Retina (tissue), 1 donor: ENCODE data around the gene NPTN.
"Not testable (repeated sequence)": the region's sequence is repeated elsewhere in the genome, so short reads cannot be mapped to it uniquely, and the experiment has no call there.

Source experiments
- DNase-seq: peaks from one replicate; pipeline ENCODE4 v3.0.0-alpha.2; 2016

NPTN gene

DNA sequence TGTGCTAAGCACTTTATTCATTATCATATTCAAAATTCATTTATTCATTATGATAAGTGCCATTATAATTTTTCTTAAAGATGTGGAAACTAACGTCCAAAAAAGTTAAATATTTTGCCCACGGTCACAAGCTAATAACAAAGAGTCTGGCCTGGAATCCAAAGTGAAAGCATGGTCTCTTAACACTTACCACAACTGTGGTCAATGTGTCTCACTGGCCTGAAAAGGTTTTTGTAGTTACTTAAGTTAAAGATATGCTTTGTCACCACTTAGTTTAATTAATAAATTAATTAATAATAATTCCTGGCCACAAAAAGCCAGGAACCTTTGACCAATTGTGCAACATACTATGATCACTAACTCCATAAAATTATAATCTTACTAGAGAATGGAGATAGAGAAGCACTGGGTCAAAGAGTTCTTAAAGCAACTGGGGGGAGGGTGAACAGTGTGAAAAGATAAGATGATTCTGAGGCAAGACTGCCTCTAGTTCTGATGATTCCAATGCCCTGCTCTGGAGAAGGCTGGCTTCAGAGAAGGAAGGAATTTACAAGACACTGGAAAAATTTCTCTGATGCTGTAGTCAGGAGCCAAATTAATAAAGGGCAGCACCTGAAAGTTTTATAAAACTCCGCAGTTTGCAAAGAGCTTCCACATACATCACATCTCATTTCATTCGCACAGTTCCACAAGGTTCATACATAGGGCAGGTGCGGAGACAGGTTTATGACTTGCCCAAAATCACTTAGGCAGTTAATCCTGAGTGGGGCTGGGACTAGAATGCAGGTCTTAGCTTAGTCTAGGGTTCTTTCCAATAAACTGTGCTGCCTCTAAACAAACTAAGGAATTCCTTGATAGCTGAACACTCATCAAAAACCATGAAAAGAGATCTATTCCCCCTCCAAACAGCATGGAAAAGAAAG is 32.5 kb downstream of the NPTN start:
- no peak for DNase-seq

DNA sequence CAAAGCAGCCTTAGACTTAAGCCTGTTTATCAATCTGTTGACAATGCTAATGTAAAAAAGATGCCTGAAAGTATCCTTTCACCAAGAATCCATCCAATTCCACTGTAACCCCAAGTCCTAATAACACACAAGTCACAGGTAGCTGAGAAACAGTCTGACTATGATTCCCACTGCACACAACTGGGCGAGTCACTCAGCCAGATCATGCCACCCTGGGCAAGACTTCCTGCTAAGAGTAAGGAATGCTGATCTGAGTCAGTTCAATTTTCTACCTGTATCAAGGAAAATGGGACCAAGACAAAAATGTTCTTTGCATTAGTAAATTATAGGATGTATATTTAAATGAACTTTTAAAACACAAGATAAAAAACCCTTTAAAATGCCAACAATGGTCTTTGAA is 33.3 kb downstream of the NPTN start:
- DNase-seq, result no peak

DNA sequence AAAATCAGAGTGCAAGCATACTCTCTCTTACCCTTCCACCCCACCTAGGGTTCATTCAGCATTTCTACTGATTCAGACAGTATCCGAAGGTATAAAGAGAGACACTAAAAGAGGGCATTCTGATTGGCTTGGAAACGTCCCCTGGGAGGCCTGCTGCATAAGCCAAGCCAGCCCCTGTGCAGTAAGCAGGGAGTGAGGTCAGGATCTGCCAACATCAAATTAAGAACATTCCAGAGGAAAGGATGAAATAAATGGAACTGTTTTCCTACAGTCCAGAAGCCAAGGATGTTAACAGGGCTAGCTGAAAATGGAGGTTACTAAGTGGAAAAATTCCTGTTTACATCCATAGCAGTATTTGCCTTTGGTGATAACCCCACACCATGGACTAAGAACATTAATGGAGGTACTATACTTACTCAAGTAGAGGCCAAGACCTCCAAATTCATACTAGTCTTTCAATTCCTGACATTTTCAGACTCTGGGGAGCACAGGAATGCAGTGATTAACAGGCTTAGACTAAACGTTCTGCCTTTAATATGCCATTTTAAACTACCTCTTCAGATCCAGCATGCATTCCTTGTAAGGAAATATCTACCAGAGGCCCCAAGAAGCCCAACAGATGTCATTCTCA is 34.5 kb downstream of the NPTN start:
- no peak for DNase-seq

DNA sequence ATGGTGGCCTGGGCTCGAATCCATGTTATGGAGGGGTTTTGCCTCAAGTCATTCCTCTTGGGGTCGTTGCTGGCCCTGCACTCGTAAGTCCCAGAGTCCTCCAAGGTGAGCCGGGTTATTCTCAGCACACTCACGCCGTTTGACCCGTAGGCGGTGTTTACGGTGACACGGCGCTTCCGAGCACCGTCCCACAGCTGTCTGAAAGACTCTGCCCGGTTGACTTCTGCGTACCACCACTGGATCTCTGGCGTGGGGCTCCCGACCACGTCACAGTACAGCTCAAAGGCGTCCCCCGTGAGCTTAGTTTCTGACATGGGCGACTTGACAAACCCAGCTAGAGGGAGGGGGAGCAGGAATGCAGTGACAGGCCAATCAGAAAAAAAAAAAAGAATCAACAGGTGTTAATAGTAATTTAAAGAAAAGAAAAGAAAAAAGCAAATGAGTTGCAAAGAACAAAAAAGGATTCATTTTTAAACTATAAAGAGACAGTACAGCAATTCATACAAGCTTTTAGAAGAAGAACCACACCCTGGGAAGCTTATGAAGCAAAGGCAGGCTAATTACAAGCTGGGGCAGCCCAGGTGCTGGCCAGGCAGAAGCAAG is 36.1 kb downstream of the NPTN start:
- no peak for DNase-seq

DNA sequence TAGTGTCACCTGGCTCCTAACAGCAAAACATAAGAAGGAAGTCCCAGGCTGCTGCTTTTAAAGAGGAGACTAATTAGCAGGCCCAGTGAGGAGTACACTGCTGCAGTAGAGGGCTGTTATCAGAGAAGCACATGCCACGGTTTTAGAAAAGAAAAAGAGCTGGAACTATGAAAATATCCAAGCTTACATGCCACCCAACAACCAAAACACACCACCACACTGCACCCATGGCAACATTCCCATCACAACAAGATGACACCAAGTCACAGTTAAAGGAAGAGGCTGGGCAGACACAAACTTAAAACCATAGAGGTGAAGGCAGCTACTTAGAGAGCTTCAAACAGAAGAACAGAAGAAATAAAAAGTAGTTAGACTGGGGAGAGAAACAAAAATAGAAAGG is 37.0 kb downstream of the NPTN start:
- DNase-seq, result no peak

DNA sequence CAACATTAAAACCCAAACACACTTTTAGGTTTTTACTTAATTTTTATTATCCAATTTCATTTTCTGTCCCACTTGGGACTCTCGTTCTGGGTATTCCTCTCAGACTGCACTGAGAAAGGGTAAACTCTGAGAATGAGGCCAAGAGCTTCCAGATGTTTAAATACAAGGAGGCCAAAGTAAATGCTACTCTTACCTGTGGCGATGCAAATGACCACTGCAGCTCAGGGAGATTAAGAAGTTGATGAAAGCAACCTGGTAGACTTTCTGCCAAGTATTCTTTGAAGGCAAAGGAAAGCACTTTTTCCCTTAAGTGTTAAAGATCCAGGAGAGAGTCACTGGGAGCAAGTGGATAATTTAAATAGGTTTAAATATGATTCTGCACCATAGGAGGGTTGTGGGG is 39.1 kb downstream of the NPTN start:
- DNase-seq, result no peak

DNA sequence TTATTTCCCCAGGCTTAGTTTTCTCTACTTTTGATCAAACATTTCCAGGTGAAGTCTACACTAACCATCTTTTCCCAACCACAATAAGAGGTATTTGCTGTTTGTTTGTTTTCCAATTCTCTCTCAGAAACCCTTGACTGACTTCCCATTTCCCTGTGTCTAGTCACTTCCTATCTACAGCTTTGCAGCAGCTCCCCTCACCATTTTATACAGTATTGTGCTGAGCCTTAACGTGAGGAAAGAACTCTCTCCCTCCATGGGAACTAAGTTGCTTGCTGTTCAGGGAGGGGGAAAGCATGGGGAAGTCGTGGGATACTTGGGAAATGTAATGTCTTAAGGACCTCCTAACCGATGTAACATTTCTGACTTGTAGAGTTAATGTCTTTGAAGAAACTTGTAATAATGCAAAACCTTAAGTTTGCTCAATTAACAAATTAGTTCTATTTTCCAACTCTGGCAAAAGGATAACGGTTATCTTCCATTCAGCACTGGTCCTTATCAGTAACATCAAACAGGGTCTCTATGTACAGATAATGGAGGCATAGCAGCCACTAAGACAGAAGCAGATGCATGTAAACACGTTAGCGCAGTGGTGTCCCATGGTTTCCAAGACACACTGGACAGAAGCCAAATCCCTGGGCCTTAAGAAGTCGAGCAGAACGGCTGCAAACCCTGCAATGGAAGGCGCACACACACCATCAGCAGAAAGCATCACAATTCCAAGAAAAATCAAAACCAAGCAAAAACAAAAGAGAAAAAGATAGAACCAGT is 39.7 kb downstream of the NPTN start:
- DNase-seq, result no peak

DNA sequence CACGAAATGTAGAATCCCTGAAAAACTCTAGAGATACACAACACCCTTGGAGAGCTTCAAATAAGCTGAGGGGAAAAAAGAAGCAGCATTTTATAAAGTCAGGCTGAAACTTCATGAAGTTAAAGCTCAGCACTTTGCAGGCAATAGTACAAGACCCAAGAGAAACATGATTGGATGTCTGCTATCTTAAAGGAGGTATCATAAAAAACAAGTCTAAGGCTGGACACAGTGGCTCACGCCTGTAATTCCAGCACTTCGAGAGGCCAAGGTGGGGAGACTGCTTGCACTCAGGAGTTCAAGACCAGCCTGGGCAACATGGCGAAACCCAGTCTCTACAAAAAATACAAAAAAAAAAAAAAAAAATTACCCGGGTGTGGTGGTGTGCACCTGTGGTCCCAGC is 42.9 kb downstream of the NPTN start:
- DNase-seq, result no peak

DNA sequence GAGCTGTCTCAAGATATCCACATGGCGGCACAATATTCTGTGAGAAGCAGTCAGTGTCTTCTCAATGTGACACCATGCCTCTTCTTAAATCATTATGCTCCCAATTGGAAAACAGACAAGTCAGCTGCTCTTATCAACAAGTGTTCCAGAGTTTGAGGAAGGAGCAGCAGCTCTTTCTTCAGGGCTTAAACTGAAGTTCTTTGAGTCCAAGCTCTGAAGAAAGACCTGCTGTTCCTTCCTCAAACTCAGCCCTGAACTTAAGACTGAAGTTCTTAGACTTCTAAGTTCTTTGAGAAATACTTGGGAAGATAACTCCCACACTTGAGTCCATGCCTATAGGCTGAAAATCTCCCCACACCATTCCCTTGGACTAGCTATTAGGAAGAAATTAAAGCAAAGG is 43.4 kb downstream of the NPTN start:
- DNase-seq, result no peak

DNA sequence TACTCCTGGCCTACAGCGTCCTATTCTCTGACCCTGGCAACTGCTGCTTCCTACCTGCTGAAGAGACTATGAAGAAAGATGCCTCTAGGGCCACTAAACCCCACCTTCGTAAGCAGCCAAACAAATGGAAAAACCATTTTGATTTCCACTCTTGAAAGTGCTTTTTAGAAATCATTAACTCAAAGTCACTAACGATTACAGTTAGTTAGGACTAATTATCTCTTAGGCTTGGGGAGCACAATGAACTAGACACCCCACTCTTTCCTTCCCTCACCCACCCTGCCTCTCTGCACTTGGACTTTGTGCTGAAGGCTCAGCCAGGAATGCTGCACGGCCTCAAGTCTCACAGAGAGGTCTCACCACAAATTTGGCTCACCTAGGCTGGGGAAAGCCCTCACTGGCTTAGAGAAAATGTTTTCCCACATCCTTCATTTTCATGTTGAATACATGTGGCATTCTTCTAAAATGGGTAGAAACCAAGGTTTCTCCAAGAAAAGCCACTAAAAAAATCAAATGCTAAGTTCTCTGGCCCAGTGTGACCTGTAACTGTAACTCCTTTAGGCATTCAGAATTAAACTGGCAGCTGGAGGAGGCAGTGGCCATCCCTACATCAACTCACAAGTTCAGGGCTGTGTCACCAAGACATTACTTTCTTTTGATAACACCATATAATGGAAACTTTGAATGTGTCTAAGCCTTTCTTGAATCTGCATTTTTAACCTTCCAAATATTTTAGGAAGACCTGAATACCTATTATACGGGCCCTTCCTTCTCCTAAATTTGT is 47.1 kb downstream of the NPTN start:
- DNase-seq, result no peak

DNA sequence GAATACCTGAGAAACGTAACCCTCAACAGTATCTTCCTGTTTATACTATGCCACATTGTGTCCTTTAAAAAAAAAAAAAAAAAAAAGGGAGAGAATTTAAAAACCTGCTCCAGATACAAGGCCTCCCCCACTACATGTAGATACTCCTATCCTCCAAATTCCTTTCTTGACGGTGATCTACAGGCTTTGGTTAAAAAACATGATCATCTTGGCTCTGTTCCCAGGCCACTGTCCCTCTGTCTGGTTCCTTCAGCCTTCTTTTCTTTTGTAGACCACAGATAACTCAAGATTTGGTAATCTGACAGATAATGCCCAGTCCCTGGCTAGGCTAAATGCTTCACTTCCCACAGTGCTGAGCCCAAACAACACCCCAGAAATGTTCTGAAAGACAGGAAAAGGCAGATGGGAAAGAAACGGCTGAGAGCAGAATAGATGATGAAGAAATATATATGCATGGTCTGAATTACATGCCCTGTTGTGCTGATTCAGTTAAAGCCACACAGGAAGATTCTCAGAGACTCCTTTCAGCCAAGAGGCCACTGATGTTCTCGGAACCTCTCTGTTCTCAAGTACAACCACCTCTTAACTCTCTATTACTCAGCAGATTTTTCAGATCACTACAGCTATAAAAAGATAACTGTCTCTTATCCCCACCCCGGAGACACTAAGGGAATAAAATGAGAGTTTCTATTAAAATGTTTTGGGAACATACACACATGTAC is 48.3 kb downstream of the NPTN start:
- no peak for DNase-seq

DNA sequence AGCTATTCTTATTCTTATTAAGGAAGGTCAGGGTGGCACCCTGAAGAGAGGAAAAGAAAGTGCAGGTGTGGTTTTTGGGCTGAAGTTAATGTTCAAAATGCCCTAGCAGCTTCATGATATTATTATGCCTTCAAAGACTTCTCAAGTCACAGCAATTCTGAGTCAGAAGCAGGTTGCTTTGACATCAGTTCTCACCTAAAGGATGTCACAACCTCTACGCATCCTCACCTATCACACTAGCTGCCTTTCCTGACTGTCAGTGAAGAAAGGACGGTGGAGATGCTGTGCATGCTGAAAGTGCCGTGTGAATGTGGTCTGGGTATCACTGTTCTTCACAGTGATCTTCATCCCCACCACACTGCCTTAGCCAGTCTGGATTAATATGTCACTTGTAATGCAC is 49.6 kb downstream of the NPTN start:
- DNase-seq, result no peak

DNA sequence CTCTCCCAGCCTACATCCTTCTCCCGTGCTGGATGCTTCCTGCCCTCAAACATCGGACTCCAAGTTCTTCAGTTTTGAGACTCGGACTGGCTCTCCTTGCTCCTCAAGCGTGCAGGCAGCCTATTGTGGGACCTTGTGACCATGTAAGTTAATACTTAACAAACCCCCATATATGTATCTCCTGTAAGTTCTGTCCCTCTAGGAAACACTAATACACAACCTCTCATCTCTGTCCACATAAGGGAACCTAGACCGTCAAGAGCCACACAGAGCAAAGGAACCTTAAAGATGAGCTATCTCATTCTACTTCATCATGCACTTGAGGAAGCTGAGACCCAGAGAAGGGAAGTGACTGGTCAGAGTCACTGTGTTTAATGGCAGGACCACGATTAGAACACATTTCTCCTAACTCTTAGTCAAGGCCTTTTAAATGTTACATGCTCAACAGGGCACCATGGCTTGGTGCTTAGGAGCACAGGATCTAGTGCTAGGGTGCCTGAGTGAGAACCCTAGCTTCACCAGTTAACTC is 50.3 kb downstream of the NPTN start:
- no peak for DNase-seq

DNA sequence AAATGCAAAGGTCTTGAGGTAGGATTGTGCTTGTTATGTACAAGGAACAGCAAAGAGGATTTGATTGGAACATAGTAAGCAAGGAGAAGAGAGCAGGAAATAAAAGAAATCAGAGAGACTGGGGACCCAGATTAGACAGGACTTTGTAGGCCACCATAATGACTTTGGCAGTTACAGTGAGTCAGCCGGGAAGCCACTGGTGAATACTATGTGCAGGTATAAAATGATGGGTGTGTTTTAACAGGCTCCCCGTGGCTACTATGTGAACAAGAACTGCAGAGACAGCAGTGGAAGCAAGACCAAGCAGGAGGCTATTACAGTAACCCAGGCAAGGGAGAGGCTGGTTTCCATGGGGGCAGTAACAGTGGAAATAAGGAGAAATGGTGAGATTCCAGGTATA is 55.2 kb downstream of the NPTN start:
- no peak for DNase-seq

DNA sequence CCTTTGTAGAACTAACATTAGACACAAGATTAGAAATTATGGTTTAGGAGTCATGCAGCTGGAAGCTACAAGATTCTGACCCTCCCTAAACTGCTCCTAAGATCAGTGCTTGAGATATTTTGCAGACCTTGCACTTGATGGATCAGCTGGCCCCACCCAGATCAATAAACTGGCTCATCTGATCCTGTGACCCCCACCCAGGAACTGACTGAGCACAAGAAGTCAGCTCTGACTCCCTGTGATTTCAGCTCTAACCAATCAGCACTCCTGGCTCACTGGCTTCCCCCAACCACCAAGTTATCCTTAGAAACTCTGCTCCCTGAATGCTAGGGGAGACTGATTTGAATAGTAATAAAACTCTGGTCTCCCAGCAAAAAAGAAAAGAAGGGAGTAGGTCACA is 55.6 kb downstream of the NPTN start:
- DNase-seq, result not testable (repeated sequence)

DNA sequence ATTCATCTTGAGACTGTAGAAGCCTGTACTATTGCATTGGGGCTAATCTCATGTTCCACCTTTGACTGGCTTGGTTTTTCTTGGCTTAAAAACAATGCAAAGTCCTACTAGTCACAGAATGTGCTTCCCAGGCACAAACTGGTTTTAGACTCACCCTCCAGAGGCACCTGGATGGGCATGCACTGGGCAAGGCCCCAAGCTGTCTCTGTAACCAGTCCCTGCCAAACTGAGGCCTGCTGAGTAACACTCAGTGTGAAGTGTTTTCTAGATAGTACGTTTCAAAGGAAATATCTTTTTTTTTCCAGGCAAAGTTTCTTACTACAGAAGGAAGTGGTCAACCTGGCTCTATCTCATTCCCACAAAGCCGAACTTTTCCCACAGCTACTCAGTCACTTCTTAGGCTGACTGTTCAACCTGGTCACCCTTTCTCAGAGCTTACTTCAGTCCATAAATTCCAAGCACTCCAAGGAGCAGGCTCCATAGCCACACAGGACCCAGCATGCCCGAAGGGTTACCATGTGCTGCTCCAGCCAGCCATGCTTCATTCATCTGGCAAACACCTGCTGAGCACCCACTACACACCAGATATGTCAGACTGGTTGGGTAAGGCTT is 57.4 kb downstream of the NPTN start:
- no peak for DNase-seq

DNA sequence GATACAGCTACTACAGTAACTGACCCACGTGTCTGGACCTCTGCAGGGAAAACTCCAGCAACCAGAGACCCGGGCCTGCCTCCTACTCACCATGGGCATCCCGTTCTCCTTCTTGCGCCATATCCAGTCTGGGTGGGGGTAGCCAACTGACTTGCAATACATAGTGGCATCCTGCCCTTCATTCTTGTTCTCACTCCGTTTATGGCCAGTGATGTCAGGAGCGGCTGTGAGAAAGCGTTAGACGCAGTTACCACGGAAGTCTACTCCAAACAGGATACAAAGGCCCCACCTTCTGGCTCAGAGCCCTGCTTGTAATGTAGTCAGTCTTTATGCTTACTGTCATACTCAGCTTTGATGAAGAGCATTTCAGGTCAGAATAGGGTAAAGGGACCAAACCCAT is 59.6 kb downstream of the NPTN start:
- no peak for DNase-seq

DNA sequence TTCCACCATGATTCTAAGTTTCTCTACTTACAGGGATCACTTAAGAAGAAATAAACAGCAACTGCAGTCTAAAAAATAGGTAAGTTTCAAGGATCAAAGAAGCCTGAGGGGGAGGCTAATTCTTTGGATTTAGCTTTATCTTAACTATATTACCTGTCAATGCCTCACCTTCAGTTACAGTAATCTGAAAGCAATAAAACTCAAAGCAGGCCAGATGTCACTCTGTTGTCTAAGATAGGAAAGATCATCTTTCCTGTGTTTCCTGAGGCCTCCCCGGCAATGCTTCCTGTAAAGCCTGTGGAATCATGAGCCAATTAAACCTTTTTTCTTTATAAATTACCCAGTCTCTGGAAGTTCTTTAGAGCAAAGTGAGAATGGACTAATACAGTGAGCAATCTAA is 60.2 kb downstream of the NPTN start:
- no peak for DNase-seq

DNA sequence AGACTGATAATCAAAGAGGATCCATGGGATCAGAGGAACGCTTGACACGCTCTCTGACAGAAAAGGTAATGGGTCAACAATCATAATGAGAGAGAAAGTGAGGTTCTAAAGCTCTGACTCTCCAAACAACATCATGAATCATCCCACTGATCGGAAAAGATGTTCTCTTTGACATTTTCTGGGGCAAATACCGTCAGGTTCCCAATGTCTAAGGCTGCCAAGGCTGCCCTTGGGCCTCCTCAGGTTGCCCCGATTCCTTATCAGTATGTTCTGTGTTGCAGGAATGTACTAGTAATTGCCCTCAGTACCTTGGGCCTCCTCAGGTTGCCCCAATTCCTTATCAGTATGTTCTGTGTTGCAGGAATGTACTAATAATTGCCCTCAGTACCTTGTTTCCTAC is 60.9 kb downstream of the NPTN start:
- DNase-seq, result no peak

DNA sequence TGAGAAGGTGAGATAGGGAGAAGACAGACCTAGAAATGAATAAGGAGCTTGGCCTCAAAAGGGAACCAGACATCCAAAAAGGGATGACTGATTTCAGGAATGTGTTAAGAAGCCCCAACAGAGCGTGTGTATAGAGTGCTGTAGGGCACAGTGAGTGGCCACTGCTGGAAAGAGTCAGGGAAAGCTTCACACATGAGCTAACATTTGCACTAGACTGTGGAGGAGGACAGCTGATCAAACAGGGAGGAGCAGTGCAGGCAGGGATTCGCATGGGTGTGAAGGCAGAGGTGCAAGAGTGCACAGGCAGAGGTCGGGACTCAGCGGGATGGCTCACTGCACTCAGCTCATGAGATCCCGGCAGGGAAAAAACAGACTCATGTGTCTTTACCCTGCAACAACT is 61.8 kb downstream of the NPTN start:
- peak; percentile 18 for DNase-seq
